ENCODE data around the gene BUD31.

DNA sequence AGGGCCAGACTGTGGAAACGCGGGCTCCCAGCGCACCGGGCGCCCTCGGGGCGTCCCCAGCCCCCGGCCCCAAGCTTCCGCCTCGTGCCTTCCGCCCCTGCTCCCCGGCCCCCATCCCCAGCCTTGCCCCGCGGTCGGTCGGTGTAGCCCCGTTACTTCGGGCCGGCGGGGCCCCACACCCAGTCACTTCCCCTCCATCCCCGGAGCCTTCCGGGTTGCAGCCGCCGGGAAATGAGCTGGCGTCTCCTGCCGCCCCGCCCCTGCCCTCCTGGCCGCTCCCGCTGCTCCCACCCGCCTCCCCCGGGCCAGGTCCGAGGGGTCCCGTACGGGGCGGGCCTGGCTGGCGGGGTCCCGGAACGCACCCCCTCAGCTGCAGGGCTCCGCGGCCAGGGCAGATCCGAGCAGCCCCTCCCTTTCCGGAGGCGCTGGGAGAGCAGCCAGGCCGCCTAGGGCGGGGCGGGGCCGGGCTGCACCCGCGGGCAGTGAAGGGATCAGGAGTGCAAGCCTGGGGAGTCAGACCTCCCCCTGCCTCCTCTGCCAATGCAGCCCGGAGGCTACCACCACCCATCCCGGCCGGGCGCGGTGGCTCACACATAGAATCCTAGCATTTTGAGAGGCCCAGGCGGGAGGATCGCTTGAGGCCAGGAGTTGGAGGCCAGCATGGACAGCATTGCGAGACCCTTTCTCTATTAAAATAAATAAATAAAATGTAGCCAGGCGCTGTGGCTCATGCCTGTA lies 33.5 kb upstream of the BUD31 start:
- TF ChIP-seq CTCF (IDR thresholded peaks at IDR 0.05; ENCODE audit: insufficient read depth, low read length, poor library complexity, severe bottlenecking) (no peak), EZH2phosphoT487 (conservative IDR thresholded peaks at IDR 0.05; ENCODE audit: low read length) (no peak)

Data from SU-DHL-6 (cell line).